Measurements from ENCODE around the gene SUGP2. TPM values are rescaled to one million over a fixed set of nuclear protein-coding genes. Genes with fewer than 3 reads are reported as not detected.

The SUGP2 gene
- total RNA-seq, 1 experiment from 2014 or later, result 95.2 TPM

DNA sequence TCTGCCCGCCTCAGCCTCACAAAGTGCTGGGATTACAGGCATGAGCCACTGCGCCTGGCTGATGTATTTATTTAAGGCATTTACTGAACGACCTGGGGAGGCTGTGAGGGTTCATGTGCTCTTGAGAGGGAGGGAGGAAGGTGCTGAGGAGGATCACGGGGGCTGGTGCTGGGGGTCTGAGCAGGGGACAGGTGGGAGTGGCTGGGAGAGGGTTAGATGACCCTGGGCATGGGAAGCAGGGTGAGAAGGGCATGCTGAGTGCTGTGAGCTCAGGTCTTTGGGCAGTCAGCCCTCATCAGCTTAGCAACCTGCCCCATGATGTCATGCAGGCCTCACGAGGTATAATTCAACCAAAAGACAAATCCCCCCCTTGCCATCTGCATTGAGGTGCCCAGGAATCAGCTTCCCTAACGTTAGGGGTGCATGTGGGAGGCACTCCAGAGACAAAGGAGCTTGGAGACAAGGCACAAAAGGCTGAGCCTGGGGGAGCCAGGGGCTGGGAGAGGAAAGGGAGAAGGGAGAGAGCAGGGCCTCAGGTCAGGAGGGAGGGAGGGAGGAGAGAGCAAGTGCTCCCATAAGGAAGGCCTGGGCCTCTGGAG lies 36.4 kb downstream of the SUGP2 start:
- peak overlapping the region in 1 of 3 experiments; percentile 94; a peak in 2 of 7 replicates for H3K27ac Mint-ChIP-seq
- Histone ChIP-seq H3K23ac (ENCODE audit: insufficient read length, low read depth, low read length) (no peak overlapping the region), H4K91ac (ENCODE audit: insufficient read length, low read depth, low read length) (no peak overlapping the region), H4K20me1 (ENCODE audit: control insufficient read depth, insufficient read depth, insufficient read length) (no peaks in the 10 kb centered on the region), H4K8ac (replicated peaks; ENCODE audit: insufficient read length, low read depth, low read length) (no peak overlapping the region), H3K4me1 (ENCODE audit: insufficient read depth, low read length) (no peaks in the 10 kb centered on the region), H3K23me2 (ENCODE audit: insufficient read length, low read depth, low read length, poor library complexity, severe bottlenecking) (no peaks in the 10 kb centered on the region), H3K27me3 (ENCODE audit: insufficient read depth, low read length) (no peaks in the 10 kb centered on the region), H3K9ac (ENCODE audit: extremely low read depth, insufficient read length, low read length) (no peak overlapping the region), H2BK5ac (ENCODE audit: insufficient read length, low read length) (no peak overlapping the region), H4K5ac (ENCODE audit: insufficient read length, low read depth, low read length) (no peak overlapping the region), H3T11ph (ENCODE audit: low read length) (no peak overlapping the region), H3K4ac (ENCODE audit: low read depth, low read length) (no peak overlapping the region), H2BK120ac (ENCODE audit: low read depth, low read length, poor library complexity, severe bottlenecking) (no peak overlapping the region), H3K79me1 (ENCODE audit: insufficient read depth, low read depth, low read length, poor library complexity, severe bottlenecking) (no peaks in the 10 kb centered on the region), H3K18ac (ENCODE audit: insufficient read length, low read depth, low read length) (no peak overlapping the region), H3K4me2 (ENCODE audit: insufficient read depth, insufficient read length, low read length) (no peak overlapping the region), H3K9me3 (ENCODE audit: control insufficient read depth, low read depth, low read length) (no peaks in the 10 kb centered on the region), H2BK15ac (ENCODE audit: low read depth, low read length) (no peak overlapping the region), H3K79me2 (ENCODE audit: insufficient read depth, low read length) (no peaks in the 10 kb centered on the region), H2BK12ac (ENCODE audit: insufficient read length, low read depth, low read length) (no peak overlapping the region), H3K27ac (ENCODE audit: insufficient read length, low read depth, low read length) (no peak overlapping the region), H2AK5ac (ENCODE audit: insufficient read length, low read length) (no peak overlapping the region), H3K14ac (ENCODE audit: insufficient read depth, low read length) (peak overlapping the region; percentile 31; the same call in 1 of the 2 replicates), H2BK20ac (ENCODE audit: low read depth, low read length, poor library complexity, severe bottlenecking) (no peak overlapping the region), H2AFZ (ENCODE audit: low read length) (no peak overlapping the region), H3K56ac (ENCODE audit: insufficient read length, low read depth, low read length) (no peak overlapping the region)
- no peaks in the 10 kb centered on the region; the same call in 1 of the 2 replicates for H3K27me3 Mint-ChIP-seq (ENCODE audit: low read depth)
- H3K4me3 Mint-ChIP-seq, result no peak overlapping the region
- TF ChIP-seq, protein P1, sequence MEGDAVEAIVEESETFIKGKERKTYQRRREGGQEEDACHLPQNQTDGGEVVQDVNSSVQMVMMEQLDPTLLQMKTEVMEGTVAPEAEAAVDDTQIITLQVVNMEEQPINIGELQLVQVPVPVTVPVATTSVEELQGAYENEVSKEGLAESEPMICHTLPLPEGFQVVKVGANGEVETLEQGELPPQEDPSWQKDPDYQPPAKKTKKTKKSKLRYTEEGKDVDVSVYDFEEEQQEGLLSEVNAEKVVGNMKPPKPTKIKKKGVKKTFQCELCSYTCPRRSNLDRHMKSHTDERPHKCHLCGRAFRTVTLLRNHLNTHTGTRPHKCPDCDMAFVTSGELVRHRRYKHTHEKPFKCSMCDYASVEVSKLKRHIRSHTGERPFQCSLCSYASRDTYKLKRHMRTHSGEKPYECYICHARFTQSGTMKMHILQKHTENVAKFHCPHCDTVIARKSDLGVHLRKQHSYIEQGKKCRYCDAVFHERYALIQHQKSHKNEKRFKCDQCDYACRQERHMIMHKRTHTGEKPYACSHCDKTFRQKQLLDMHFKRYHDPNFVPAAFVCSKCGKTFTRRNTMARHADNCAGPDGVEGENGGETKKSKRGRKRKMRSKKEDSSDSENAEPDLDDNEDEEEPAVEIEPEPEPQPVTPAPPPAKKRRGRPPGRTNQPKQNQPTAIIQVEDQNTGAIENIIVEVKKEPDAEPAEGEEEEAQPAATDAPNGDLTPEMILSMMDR (conservative IDR thresholded peaks at IDR 0.05), result no peak
- no CpG with 5 or more reads among the region's 6 CpGs for WGBS (ENCODE audit: extremely low coverage, insufficient read length, low lambda C conversion rate)
- H3K4me1 Mint-ChIP-seq, result peaks cover 8 to 20% of the 10 kb centered on the region in 2 experiments
- peaks cover 45 to 74% (median 68%) of the 10 kb centered on the region in 3 experiments; a peak in 6 of 7 replicates for H3K36me3 Mint-ChIP-seq (ENCODE audit: insufficient read depth in 1 of 3, low read depth in 3 of 3)
- no peaks in the 10 kb centered on the region for H3K9me3 Mint-ChIP-seq
- no peak for DNase-seq
